Activated CD8-positive, alpha-beta memory T cell treated with anti-CD3 and anti-CD28 coated beads for 1 hour (primary cell): ENCODE data around the gene ZNF286A.
"Not testable (repeated sequence)": the region's sequence is repeated elsewhere in the genome, so short reads cannot be mapped to it uniquely, and the experiment has no call there.

ENCODE experiments used
- DNase-seq, 2 donors: peaks; one replicate each; pipeline ENCODE4 v3.0.0-alpha.2; 2020; ENCODE audit warnings: low read depth in 1 of 2; ENCODE audit errors: extremely low read depth in 1 of 2

ZNF286A gene

GRCh38 chr17:15768865-15769533 lies 69.4 kb downstream of the ZNF286A start:
- not testable (repeated sequence) for DNase-seq
